ENCODE data around the gene APOA5. TPM values are rescaled to one million over a fixed set of nuclear protein-coding genes. Genes with fewer than 3 reads are reported as not detected.
"Not testable (repeated sequence)": the region's sequence is repeated elsewhere in the genome, so short reads cannot be mapped to it uniquely, and the experiment has no call there.

Gene APOA5
- total RNA-seq, 4 donors from 2014 or later: not detected

- intact Hi-C loops (cut with DNase I): loop anchor here (5.0 kb wide), 1 partner anchor 45 kb away; the partner anchor contains the start of gene APOA5
- H3K36me3 ChIP-seq: no peaks in the 10 kb centered on the region
- no peak for DNase-seq
- H3K27me3 ChIP-seq: no peaks in the 10 kb centered on the region
- TF ChIP-seq CTCF (IDR thresholded peaks at IDR 0.05): no peak
- no peak for TF ChIP-seq POLR2A (IDR thresholded peaks at IDR 0.05)
- peaks cover 37 to 44% of the 10 kb centered on the region in 2 donors for H3K4me1 ChIP-seq
- WGBS, 2 donors: 73 to 76% methylated on average over 16 to 18 of the region's 19 CpGs
- H3K4me3 ChIP-seq (replicated peaks in 1 of 3): no peak within 1 kb of the TSS
- H3K27ac ChIP-seq: peak within 1 kb of the TSS; percentile 96 to 97 (median 96)
- no peaks in the 10 kb centered on the region for H3K9me3 ChIP-seq
Observed at GRCh38 chr11:116837231-116838091, 45.8 kb upstream of the APOA5 start, which contains the start of gene APOA1. APOA1 (minus strand) TSS chr11:116837622; CDS start chr11:116837387, 235 bp downstream.

DNA sequence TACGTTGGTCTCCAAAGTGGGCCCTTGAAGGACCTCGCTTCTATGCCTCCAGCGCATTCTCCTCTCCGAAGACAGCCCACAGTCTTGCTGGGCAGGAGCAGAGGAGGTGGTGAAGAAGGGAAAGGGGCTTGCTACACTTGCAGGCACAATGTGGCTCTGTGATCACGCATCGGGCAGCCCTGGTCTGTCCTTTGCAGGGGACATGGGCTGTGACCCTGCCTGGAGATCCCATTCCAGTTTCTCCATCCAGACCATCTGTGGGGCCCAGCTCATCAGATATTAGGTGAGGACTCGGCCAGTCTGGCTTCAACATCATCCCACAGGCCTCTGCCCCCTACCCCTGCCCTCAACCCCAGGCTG, 44.9 kb upstream of the APOA5 start:
- no peak for DNase-seq
- H3K4me3 ChIP-seq (replicated peaks in 1 of 3): no peak overlapping the region
- peak overlapping the region; percentile 96 to 97 (median 96) for H3K27ac ChIP-seq
- no peaks in the 10 kb centered on the region for H3K27me3 ChIP-seq
- no peak for TF ChIP-seq CTCF (IDR thresholded peaks at IDR 0.05)
- no peak for TF ChIP-seq POLR2A (IDR thresholded peaks at IDR 0.05)
- no peaks in the 10 kb centered on the region for H3K36me3 ChIP-seq
- peaks cover 37 to 44% of the 10 kb centered on the region in 2 donors for H3K4me1 ChIP-seq
- intact Hi-C loops (cut with DNase I): loop anchor here (5.0 kb wide), 1 partner anchor 44 kb away; the partner anchor contains the start of gene APOA5
- 68 to 73% methylated on average over 7 of the region's 7 CpGs for WGBS, 2 donors
- no peaks in the 10 kb centered on the region for H3K9me3 ChIP-seq

- DNase-seq: peak; percentile 99 to 100
- Histone ChIP-seq H3K27me3 (no peaks in the 10 kb centered on the region), H3K9me3 (no peaks in the 10 kb centered on the region), H3K4me3 (replicated peaks in 1 of 3) (peak overlapping the region in 1 of 3 donors; percentile 6), H3K4me1 (peaks cover 37 to 44% of the 10 kb centered on the region in 2 donors), H3K36me3 (no peaks in the 10 kb centered on the region), H3K27ac (peak overlapping the region; percentile 96 to 97 (median 96))
- intact Hi-C loops (cut with DNase I): loop anchor here (5.0 kb wide), 1 partner anchor 44 kb away; the partner anchor contains the start of gene APOA5
- 10 to 28% methylated on average over 15 to 19 of the region's 57 CpGs for WGBS, 2 donors
- TF ChIP-seq CTCF (IDR thresholded peaks at IDR 0.05) (peak; percentile 20 to 80 (median 70)), POLR2A (IDR thresholded peaks at IDR 0.05) (peak in 1 of 2 donors; percentile 2)
Observed at GRCh38 chr11:116835791-116836631, 44.3 kb upstream of the APOA5 start.

- Histone ChIP-seq H3K9me3 (no peaks in the 10 kb centered on the region), H3K4me3 (replicated peaks in 1 of 3) (peak overlapping the region in 1 of 3 donors; percentile 6), H3K4me1 (peaks cover 37 to 44% of the 10 kb centered on the region in 2 donors), H3K36me3 (no peaks in the 10 kb centered on the region), H3K27me3 (no peaks in the 10 kb centered on the region), H3K27ac (peak overlapping the region; percentile 96 to 97 (median 96))
- intact Hi-C loops (cut with DNase I): loop anchor here (5.0 kb wide), 1 partner anchor 43 kb away; the partner anchor contains the start of gene APOA5
- peak in 1 of 2 donors; percentile 35 for DNase-seq
- TF ChIP-seq CTCF (IDR thresholded peaks at IDR 0.05) (no peak), POLR2A (IDR thresholded peaks at IDR 0.05) (peak in 1 of 2 donors; percentile 62)
- WGBS, 2 donors: 26 to 30% methylated on average over 23 to 27 of the region's 28 CpGs
Observed at GRCh38 chr11:116835042-116835772, 43.5 kb upstream of the APOA5 start.

DNA sequence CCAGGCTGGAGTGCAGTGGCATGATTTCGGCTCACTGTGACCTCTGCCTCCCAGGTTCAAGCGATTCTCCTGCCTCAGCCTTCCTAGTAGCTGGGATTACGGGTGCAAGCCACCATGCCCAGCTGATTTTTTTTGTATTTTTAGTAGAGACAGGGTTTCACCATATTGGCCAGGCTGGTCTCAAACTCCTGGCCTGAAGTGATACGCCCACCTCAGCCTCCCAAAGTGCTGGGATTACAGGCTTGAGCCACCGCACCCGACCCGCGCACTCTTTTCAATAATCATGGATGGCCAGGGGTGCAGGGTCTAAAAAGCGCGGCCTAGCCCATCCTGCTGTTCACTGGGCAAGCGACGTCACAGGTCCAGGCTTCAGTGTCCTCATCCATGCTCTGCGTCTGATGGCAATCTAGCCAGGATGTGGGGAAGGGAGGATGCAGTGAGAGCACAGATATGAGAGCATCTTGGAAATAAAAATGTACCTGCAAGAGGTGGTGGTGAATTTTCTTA, 42.9 kb upstream of the APOA5 start:
- intact Hi-C loops (cut with DNase I): loop anchor here (5.0 kb wide), 1 partner anchor 42 kb away; the partner anchor contains the start of gene APOA5
- DNase-seq; H3K4me3 ChIP-seq (replicated peaks in 1 of 3); H3K9me3 ChIP-seq; H3K27me3 ChIP-seq; H3K36me3 ChIP-seq: not testable (repeated sequence)
- H3K4me1 ChIP-seq: peaks cover 37 to 45% of the 10 kb centered on the region in 2 donors
- H3K27ac ChIP-seq: peak overlapping the region; percentile 96 to 97 (median 96)
- WGBS, 2 donors: 65 to 78% methylated on average over 12 to 13 of the region's 13 CpGs
